Esophagus (tissue), 2 donors: ENCODE data around the gene PAPSS2. TPM values are rescaled to one million over a fixed set of nuclear protein-coding genes. Genes with fewer than 3 reads are reported as not detected.
"Not testable (repeated sequence)": the region's sequence is repeated elsewhere in the genome, so short reads cannot be mapped to it uniquely, and the experiment has no call there.

Experiments
- H3K27ac ChIP-seq, 2 donors: one replicate each; pipeline ENCODE4 v1.5.1; 2013; ENCODE audit warnings: low read depth in 2 of 2, mild to moderate bottlenecking in 2 of 2, inconsistent platforms in 1 of 2, low read length in 1 of 2, moderate library complexity in 1 of 2
- H3K27me3 ChIP-seq, 2 donors: one replicate each; pipeline ENCODE4 v1.6.1; 2013; ENCODE audit warnings: low read length in 2 of 2, control low read depth in 1 of 2, mild to moderate bottlenecking in 1 of 2; ENCODE audit not compliant: insufficient read depth in 2 of 2, control insufficient read depth in 1 of 2
- H3K36me3 ChIP-seq, 2 donors: one replicate each; pipeline ENCODE4 v1.6.1; 2013; ENCODE audit warnings: low read length in 1 of 2; ENCODE audit not compliant: control insufficient read depth in 2 of 2, insufficient read depth in 2 of 2
- H3K4me1 ChIP-seq, 2 donors: one replicate each; pipeline ENCODE4 v1.6.1; 2013; ENCODE audit warnings: low read length in 1 of 2; ENCODE audit not compliant: control insufficient read depth in 2 of 2, insufficient read depth in 2 of 2
- H3K4me3 ChIP-seq, 2 donors: one replicate each; pipeline ENCODE4 v1.5.1; 2013; ENCODE audit warnings: low read length in 2 of 2, mild to moderate bottlenecking in 2 of 2, low read depth in 1 of 2, moderate library complexity in 1 of 2
- H3K9me3 ChIP-seq, 2 donors: one replicate each; pipeline ENCODE4 v1.6.1; 2013; ENCODE audit warnings: mild to moderate bottlenecking in 2 of 2, low read depth in 1 of 2, low read length in 1 of 2, moderate library complexity in 1 of 2; ENCODE audit not compliant: control insufficient read depth in 2 of 2, insufficient read depth in 1 of 2
- WGBS, 2 donors: extraction: QIAGEN DNeasy Blood & Tissue Kit; methylation state at CpG; one replicate each; pipeline ENCODE4 v1.1.7; 2013; 5-methylcytosine and 5-hydroxymethylcytosine counted together
- polyA plus RNA-seq, 2 donors: library from polyadenylated mRNA; stranded (reverse); fragments of 200-250 nt; gene quantifications; one replicate each; pipeline ENCODE4 v1.2.3, GENCODE V29; 2013
- donor health status: healthy with polysubstance abuse.
- donor health status: Bipolar disorder and iron deficiency.

The PAPSS2 gene
- polyA plus RNA-seq, 2 donors: 1.3 to 1.7 TPM

- Histone ChIP-seq H3K27ac (no peak overlapping the region), H3K36me3 (no peaks in the 10 kb centered on the region), H3K9me3 (no peaks in the 10 kb centered on the region), H3K4me3 (no peak overlapping the region), H3K4me1 (peaks cover 0 to 1% of the 10 kb centered on the region in 2 donors), H3K27me3 (no peaks in the 10 kb centered on the region)
- 93 to 94% methylated on average over 3 of the region's 3 CpGs for WGBS, 2 donors
These were observed 20.2 kb upstream of the PAPSS2 start for GRCh38 chr10:87639493-87639892.

DNA sequence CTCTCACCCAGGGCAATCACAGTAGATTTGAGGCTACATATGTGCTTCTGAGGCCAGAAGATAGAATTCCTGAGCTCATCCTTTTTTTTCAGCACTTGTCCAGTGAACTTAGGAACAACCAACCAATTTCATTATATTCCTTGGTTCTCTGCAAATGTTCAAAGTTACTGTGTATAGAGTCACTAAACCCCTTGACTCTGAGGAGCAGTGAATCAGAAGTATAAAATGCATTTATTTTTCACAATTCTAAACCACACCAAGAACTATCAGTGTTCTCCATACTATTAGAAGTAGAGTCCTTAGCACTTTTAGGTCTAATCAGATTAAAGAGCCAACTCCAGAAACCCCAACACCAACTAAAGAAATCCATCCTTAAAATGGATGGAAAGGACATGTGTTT is 19.6 kb upstream of the PAPSS2 start:
- Histone ChIP-seq H3K36me3 (no peaks in the 10 kb centered on the region), H3K9me3 (no peaks in the 10 kb centered on the region), H3K4me1 (peaks cover 0 to 1% of the 10 kb centered on the region in 2 donors)

GRCh38 chr10:87642486-87642885 is 17.2 kb upstream of the PAPSS2 start:
- H3K27ac ChIP-seq: no peak overlapping the region
- no peaks in the 10 kb centered on the region for H3K9me3 ChIP-seq
- no peaks in the 10 kb centered on the region for H3K4me1 ChIP-seq
- no peaks in the 10 kb centered on the region for H3K27me3 ChIP-seq
- 92 to 93% methylated on average over 11 of the region's 11 CpGs for WGBS, 2 donors
- no peak overlapping the region for H3K4me3 ChIP-seq
- no peaks in the 10 kb centered on the region for H3K36me3 ChIP-seq

More for the DNA sequence above, 19.6 kb upstream of the PAPSS2 start:
- no peak overlapping the region for H3K27ac ChIP-seq
- H3K27me3 ChIP-seq: no peaks in the 10 kb centered on the region
- H3K4me3 ChIP-seq: no peak overlapping the region

DNA sequence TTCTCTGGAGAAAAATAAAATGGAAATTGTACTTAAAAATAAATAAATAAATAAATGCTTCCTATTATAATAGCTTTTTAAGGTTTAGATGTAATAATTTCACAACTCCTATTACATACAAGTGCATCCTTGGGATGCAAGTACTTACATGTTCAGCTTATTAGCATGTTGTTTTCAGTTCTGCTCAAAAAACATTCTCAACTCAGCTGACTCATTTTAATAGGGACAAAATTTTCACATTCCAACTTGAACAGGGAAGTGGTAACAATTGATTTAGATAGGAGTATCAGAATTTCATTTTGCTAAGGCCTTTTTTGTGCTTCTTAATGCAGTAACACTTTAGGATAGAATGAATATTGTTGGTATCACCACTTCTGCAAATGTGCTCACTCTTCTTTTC is 16.7 kb upstream of the PAPSS2 start:
- no peak overlapping the region for H3K27ac ChIP-seq
- H3K4me3 ChIP-seq: no peak overlapping the region
- H3K27me3 ChIP-seq: no peaks in the 10 kb centered on the region
- no peaks in the 10 kb centered on the region for H3K4me1 ChIP-seq
- H3K9me3 ChIP-seq: no peaks in the 10 kb centered on the region
- no peaks in the 10 kb centered on the region for H3K36me3 ChIP-seq

GRCh38 chr10:87643920-87644319 is 15.8 kb upstream of the PAPSS2 start:
- 84 to 87% methylated on average over 3 of the region's 3 CpGs for WGBS, 2 donors
- H3K36me3 ChIP-seq: no peaks in the 10 kb centered on the region
- no peak overlapping the region for H3K4me3 ChIP-seq
- no peaks in the 10 kb centered on the region for H3K4me1 ChIP-seq
- no peaks in the 10 kb centered on the region for H3K9me3 ChIP-seq
- H3K27me3 ChIP-seq: no peaks in the 10 kb centered on the region
- H3K27ac ChIP-seq: no peak overlapping the region

GRCh38 chr10:87644500-87644899 is 15.2 kb upstream of the PAPSS2 start:
- H3K4me3 ChIP-seq, H3K27ac ChIP-seq, H3K36me3 ChIP-seq, H3K4me1 ChIP-seq, H3K27me3 ChIP-seq, H3K9me3 ChIP-seq: not testable (repeated sequence)
- WGBS, 2 donors: 84 to 85% methylated on average over 3 of the region's 3 CpGs

GRCh38 chr10:87646192-87646909 is 13.3 kb upstream of the PAPSS2 start:
- Histone ChIP-seq H3K27me3 (no peaks in the 10 kb centered on the region), H3K4me1 (no peaks in the 10 kb centered on the region), H3K9me3 (no peaks in the 10 kb centered on the region), H3K27ac (no peak overlapping the region), H3K36me3 (no peaks in the 10 kb centered on the region), H3K4me3 (no peak overlapping the region)
- 69 to 75% methylated on average over 4 of the region's 4 CpGs for WGBS, 2 donors

DNA sequence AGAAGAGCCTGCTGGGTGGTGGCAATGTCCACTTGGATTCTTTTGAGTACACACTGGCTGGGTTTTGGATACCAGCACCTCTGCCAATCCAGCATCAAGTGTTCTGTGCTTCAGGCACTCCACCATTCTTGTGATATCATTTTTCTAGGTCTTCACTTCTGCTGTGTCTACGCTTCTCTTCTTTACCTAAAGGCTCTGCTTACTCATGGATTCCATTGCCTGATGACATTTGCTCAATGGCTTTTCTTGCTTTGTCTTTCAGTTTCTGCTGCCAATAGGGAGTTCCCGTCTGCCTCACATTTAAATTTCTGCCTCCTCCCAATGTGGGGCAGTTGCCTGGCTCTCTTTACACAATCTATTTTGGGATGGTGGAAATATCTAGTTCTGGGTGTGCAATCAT is 12.7 kb upstream of the PAPSS2 start:
- Histone ChIP-seq H3K4me3 (no peak overlapping the region), H3K4me1 (no peaks in the 10 kb centered on the region), H3K27me3 (no peaks in the 10 kb centered on the region), H3K27ac (no peak overlapping the region), H3K9me3 (no peaks in the 10 kb centered on the region), H3K36me3 (no peaks in the 10 kb centered on the region)
- 58 to 84% methylated on average over 2 of the region's 2 CpGs for WGBS, 2 donors

GRCh38 chr10:87650838-87651589 is 8.7 kb upstream of the PAPSS2 start:
- no peaks in the 10 kb centered on the region for H3K36me3 ChIP-seq
- no peaks in the 10 kb centered on the region for H3K9me3 ChIP-seq
- no peak overlapping the region for H3K27ac ChIP-seq
- H3K27me3 ChIP-seq: no peaks in the 10 kb centered on the region
- H3K4me3 ChIP-seq: no peak overlapping the region
- 79 to 90% methylated on average over 5 of the region's 5 CpGs for WGBS, 2 donors
- no peaks in the 10 kb centered on the region for H3K4me1 ChIP-seq

GRCh38 chr10:87651801-87652200 is 7.9 kb upstream of the PAPSS2 start:
- Histone ChIP-seq H3K9me3 (no peaks in the 10 kb centered on the region), H3K4me1 (no peaks in the 10 kb centered on the region), H3K36me3 (no peaks in the 10 kb centered on the region), H3K4me3 (no peak overlapping the region), H3K27me3 (no peaks in the 10 kb centered on the region), H3K27ac (no peak overlapping the region)
- WGBS, 2 donors: 65 to 73% methylated on average over 6 of the region's 6 CpGs
